ENCODE measurements around the gene DRAP1.

The DRAP1 gene

GRCh38 chr11:65903715-65904114 lies 15.5 kb upstream of the DRAP1 start:
- DNase-seq (ENCODE audit: low read depth), result no peak
- no peak overlapping the region for H3K4me3 ChIP-seq (ENCODE audit: control insufficient read depth, low read depth, low read length)
- TF ChIP-seq CTCF (IDR thresholded peaks at IDR 0.05; ENCODE audit: control insufficient read depth, insufficient read depth, low read depth, low read length, missing control alignments), result no peak

- H3K4me3 ChIP-seq (ENCODE audit: control insufficient read depth, low read depth, low read length), result no peak overlapping the region
- TF ChIP-seq CTCF (IDR thresholded peaks at IDR 0.05; ENCODE audit: control insufficient read depth, insufficient read depth, low read depth, low read length, missing control alignments), result no peak
- no peak for DNase-seq (ENCODE audit: low read depth)
Observed at GRCh38 chr11:65906602-65907001, 12.6 kb upstream of the DRAP1 start.

- H3K4me3 ChIP-seq (ENCODE audit: control insufficient read depth, low read depth, low read length), result no peak overlapping the region
- no peak for DNase-seq (ENCODE audit: low read depth)
- TF ChIP-seq CTCF (IDR thresholded peaks at IDR 0.05; ENCODE audit: control insufficient read depth, insufficient read depth, low read depth, low read length, missing control alignments), result no peak
Observed at GRCh38 chr11:65907878-65908277, 11.3 kb upstream of the DRAP1 start.

GRCh38 chr11:65911682-65912568 lies 7.3 kb upstream of the DRAP1 start:
- TF ChIP-seq CTCF (IDR thresholded peaks at IDR 0.05; ENCODE audit: control insufficient read depth, insufficient read depth, low read depth, low read length, missing control alignments), result peak; percentile 45
- no peak overlapping the region; the same call in 1 of the 2 replicates for H3K4me3 ChIP-seq (ENCODE audit: control insufficient read depth, low read depth, low read length)
- DNase-seq (ENCODE audit: low read depth), result no peak

DNA sequence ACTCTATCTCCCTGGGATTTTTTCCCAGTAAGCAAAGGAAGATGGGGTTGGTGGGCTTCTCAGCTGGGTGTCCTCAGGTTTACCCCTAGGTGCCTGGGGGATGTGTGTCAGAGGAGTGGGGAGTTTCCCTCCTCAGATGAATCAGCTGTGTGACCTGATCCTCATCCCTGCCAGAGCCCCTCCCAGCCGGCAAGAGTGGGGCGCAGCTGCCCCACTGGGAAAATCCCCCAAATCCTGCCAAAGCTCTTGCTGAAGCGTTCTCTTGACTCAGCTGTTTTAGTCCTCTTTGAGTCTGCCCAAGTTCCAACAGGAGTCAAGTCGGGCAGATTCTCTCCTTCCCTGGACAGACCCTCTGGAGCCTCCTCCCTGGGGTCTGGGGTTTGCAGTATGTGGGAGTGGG lies 6.4 kb upstream of the DRAP1 start:
- DNase-seq (ENCODE audit: low read depth), result no peak
- no peak overlapping the region for H3K4me3 ChIP-seq (ENCODE audit: control insufficient read depth, low read depth, low read length)

DNA sequence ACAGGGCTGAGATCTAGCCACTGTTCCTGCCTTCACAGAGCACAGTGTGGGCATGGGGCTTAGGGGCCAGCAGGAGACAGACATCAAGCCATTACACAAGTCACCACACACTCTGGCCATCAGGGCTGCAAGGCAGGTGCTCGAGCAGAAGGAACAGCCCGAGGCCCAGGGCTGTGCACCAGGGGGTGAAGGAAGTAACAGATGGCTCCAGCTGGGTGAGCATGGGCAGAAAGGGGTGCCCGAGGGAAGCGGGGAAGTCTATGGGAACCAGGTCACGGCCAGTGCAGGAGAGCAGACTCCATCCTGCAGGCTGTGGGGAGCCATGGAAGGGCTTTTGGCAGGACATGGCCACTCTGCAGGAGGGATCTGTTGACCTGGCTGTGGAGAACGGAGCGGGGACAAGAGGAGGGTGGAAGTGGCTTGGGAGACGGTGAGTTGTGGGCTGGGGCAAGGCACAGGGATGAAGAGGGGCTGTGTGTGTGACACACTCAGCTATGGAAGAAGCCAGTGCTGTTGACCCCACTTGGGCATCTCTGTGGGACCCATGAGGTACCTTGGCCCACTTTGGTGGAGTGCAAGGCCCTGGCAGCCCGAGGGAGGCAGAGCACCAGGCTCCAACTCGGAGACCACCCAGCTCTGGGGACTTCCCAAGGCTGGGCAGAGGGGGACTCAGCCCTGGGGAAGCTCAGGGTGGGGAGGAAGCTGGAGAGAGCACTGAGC lies 4.0 kb upstream of the DRAP1 start:
- H3K4me3 ChIP-seq (ENCODE audit: control insufficient read depth, low read depth, low read length), result no peak overlapping the region
- TF ChIP-seq CTCF (IDR thresholded peaks at IDR 0.05; ENCODE audit: control insufficient read depth, insufficient read depth, low read depth, low read length, missing control alignments), result no peak
- DNase-seq (ENCODE audit: low read depth), result no peak

More for the DNA sequence above, 6.4 kb upstream of the DRAP1 start:
- no peak for TF ChIP-seq CTCF (IDR thresholded peaks at IDR 0.05; ENCODE audit: control insufficient read depth, insufficient read depth, low read depth, low read length, missing control alignments)
